Pons (tissue), 1 donor: ENCODE results near the gene DGKG.
A peak's percentile ranks its signal among the peaks of the same experiment; 100 is the strongest.

Source experiments
- DNase-seq: peaks from one replicate; pipeline ENCODE4 v3.0.0-alpha.2; 2016; ENCODE audit warnings: low spot score

DGKG gene

DNA sequence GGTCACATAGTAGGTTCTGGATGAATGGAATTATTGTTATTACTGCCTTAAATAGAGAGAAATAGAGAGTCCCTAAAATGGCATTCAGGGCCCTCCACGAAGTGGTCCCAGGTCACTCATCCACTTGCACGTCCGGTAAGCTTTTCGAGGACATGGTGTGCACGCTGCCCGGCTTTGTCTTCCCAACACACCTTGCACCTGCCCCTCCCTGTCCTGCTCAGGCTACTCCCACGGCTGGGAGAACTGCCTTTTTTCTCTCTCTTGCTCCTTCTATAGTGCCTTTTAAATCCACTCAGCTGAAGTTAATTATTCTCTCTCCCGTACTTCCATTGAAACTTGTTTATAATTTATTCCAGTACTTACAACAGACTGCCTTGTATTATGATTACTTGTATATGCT lies 5.6 kb upstream of the DGKG start:
- DNase-seq, result no peak

DNA sequence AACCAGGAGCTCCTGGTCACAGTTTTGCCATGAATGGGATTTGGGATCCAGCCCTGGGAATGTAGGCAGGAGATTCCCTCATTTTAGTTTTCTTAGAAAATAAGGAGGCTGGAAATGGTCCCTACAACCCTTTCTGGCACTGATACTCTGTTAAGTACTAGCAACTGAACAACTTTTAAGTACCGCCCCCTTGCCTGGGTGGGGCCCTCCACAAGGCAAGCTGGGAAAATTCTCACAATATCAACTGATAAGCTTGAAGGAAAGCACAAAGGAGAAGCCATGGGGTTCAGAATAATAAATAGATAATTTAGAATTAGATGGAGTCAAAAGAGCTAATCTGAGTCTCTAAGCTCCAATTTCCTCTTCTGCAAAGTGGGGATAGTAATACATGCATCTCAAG lies 4.2 kb upstream of the DGKG start:
- DNase-seq, result no peak

DNA sequence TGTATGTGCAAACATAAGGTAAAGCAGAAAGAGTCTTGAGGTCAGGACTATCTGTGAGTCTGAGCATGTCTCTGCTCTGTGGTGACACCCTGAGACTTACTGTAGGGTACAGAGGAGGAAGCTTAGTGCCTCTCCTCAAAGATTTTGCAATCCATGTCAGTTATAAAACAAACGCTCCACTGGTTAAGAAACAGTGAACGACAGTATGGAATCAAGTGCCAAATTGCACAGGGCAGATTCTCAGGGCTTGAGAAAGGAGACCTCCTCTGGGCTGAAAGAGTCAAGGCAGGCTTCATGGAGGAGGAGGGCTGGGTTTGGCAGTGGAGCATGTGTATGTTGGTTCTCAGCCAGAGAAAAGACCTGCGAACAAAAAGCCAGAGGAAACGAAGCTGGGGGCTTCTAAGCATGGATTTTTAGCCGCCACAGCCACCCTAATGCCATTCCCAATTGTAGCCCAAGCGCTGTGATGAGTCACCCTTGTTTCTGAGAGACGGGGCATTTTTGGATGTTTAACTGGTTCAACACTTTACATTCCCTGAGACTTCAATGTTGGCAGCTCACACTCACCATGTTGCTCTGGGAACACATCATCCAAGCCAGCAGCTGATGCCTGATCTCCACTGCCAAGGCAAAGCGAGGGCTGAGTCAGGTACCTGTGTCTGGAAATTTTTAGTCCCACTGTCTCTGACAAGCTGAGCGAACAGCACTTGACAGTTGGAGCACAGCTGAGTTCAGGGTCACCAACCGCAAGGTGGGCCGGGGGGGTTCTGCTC lies 3.4 kb upstream of the DGKG start:
- DNase-seq, result peak; percentile 56

DNA sequence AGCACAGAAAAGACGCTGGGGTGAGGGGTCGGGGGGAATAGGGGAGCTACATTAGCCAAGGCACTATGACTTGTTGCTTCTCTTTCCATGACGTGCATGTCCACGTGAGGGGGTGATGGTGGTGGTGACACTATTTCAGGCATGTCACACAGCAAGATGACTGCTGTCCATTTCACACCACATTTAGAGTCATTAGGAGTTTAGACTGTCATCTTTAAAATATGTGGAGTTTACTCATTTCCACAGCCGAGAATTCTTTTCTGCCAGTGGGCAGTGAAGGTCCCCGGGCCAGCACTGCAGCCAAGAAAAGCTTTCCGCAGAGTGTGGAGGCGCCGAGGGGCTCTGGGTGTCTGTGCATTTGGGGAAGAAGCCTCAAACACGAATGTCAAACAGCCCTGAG lies 954 bp upstream of the DGKG start:
- no peak for DNase-seq

DNA sequence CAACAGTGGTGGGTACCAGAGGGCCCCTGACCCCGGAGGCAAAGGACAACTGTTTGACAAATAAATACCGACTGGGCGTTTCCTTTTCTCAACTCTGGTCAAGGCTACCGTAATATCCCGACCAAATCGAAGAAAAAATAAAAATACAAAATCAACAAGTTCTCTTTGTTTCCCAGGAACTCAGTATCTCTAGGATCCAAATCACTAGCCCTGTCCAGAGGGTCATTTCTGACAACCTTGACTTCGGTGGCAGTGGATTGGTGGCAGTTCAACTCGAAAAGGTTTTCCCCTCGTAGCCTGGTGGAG lies 456 bp upstream of the DGKG start:
- no peak for DNase-seq

DNA sequence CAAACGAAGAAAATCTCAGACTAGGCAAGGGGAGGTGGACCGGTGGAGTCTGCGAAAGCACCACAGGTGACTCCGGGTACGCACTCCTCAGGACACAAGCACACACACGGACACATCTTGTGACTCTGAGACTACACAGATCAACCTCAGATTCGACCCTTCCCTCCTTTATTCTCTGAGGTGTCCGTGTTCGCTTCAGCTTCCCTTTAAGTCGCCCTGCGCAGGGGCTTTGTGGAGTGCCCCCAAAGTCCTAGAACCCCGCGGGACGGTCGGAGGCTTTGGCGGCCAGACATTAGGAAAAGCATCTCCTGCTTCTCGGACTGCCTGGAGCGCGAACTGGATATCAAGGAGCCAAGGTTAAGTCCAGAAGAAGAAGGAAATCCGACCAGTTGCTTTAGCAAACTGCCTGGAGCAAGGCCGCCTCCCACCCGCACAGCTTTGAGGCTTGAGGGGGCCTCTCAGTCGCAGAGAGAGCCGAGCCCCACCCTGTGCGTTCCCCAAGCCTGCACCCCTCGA lies 730 bp downstream of the DGKG start:
- DNase-seq, result no peak

DNA sequence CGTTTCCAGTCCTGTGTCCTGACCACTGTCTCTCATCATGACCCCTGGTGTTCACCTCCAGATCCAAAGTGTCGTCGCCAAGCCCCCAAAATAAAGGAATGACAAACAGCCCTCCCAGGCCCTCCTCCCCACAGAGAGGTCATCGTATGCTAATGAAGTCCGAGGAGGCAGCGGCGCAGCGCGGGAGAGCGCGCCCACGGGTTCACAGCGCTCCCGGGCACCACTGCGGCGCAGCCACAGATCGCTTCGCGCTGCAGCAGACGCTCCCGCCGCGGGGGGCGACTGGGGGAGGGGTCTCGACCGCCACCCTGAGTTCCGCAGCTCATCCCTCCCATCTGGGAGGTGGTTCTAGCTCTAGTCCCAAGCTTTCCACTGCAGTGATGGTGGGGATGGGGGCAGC lies 1.3 kb downstream of the DGKG start:
- no peak for DNase-seq

DNA sequence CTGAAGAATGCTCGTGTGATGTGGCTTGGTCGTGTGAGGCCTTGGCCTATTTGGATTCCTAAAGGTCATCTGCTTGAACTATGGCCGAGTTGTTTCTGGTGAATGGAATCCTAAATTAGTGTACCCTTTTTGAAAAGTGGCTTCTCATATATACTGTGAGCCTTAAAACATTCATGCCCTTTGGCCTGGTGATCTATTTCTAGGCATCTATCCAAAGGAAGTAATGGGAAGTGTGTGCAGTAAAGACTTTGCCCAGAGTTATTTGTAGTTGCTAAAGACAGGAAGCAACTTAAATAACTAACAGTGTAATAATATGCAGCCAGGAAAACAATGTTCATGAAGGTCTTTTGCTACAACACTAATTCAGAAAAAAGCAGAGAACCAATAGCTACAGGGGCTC lies 3.0 kb downstream of the DGKG start:
- DNase-seq, result no peak

DNA sequence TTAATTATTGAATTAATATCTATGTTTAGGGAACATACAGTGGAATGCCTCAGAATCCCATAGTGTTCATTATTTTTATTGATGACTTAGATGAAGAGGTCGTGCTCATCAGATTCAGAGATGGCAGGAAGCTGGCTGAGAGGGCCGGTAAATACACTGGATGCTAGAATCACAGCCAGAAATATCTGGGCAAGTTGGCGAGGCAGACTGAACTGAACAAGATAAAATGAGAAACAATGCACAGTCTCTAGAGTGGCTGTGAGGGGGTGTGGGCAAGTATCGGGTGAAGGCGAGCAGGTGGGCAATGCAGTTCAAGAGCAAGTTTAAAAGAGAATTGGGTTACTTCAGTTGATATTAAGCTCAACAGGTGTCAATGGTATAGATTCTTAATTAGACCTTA lies 5.9 kb downstream of the DGKG start:
- DNase-seq, result no peak

DNA sequence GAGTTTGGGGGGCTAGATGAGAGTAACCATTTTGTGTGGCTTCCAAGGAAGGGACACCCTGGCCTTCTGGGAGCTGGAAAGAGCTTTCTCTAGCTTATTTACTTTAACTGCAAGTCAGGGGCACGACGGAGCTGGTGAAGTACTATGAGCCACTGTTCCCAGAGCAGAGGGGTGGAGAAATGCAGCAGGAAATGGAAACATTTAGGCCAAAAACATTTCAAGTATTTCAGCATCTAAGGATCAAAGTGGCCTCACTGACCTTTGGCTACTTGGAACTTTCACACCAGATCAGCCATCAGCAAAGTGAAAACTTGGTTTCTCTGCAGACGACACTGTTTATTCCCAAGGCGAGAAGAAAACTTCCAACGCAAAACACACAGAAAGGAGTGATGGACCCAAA lies 7.9 kb downstream of the DGKG start:
- no peak for DNase-seq

DNA sequence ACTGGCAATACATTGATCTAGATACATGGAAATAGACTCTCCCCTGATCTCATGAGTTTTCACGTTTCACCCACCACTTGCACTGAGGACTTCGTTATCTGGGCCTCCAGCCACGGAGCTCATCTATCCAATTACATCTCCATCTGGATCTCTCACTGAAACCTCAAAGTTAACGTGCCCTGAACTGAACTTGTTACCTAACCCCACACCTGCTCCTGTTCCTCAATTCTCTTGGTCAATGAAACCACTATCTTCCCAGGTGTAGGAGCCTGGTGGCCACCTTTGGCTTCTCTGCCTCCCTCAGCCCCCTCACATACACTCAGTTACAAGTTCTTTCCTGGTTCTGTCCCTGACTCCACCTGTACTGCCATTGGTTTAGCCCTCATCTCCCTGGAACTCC lies 9.7 kb downstream of the DGKG start:
- DNase-seq, result no peak

DNA sequence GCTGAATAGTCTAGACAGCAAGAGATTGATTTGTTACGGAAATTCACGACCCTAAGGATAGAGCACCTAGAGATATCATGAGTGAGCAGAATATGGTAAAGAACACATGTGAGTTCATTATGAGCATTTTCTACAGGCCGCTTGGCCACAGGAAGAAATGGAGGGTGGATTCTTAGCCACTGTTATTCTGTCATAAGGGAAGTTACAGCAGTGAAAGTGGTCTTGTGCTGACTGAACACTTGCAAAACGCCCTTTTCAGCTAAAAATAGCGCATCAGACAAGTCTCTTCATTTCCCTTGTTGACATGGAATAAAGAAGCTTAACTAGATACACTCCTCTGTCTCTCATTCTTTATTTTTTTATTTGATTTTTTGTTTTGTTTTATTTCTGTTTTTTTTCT lies 19.8 kb downstream of the DGKG start:
- peak; percentile 76 for DNase-seq

DNA sequence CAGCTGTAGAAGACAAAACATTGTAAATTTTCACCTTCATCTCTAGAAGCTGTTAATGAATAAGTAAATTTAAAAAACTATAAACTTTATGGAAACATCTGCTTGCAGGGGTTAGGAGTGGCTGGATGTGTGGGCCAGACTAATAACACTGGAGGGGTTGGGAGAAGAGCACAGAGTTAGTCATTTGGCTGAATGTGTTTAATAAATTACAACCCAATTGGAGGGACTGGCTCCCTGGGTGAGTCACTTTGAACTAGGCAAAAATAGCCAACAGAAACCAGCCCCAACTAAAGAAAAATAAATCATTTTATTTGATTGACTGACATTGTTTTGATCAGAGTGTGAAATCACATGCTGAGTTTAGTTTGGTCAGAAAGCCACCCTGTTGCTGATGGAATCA lies 21.8 kb downstream of the DGKG start:
- DNase-seq, result no peak

DNA sequence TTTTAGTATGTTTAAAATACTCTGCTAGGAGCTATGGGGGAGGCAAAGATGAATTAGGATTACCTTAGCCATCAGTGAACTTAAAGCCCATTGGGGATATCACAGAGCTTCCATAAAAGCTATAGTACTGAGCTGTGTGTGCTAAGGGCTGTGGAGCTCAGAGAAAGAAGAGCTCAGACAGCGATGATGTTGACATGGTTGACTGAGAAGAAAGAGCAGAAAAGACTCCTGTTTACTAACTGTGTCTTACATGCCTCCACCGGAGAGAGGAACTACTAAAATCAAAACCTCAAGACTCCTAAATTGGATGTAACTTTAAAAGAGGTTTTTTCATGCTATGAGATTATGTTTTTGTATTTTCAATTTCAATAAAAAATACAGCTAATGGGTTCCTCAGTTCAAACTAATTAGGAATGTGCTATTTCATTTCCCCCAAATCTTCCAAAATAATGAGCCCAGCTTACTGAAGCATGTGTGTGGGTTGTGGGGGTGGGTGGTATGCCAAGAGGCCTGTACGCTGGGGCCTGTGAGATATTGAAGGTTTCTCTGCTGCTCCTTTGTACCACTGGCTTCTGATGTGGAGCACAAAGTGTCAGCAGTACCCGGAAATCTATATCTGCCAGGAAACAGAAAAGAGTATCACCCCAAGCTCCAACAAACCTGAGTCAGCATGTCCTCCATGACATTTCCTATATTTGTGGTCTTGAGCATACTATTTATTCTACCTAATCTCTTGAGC lies 22.7 kb downstream of the DGKG start:
- no peak for DNase-seq

DNA sequence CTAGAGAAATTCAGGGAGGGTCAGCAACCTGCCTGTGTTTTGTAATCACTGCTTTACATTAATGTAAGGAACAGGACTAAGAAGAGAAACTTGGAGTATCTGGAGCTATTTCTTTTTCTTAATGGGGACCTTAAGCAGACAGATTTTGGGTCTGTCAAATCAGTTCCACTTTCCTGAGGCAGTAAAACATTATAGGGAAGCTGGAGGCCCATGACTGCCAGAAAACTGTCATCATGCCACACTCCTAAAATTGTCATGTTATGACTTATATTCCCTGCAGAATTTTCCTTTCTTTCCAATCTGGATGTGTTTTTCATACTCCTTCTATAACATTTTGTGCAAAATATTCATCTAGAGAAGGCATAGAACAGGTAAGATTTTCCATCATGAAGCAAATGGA lies 28.8 kb downstream of the DGKG start:
- DNase-seq, result no peak

DNA sequence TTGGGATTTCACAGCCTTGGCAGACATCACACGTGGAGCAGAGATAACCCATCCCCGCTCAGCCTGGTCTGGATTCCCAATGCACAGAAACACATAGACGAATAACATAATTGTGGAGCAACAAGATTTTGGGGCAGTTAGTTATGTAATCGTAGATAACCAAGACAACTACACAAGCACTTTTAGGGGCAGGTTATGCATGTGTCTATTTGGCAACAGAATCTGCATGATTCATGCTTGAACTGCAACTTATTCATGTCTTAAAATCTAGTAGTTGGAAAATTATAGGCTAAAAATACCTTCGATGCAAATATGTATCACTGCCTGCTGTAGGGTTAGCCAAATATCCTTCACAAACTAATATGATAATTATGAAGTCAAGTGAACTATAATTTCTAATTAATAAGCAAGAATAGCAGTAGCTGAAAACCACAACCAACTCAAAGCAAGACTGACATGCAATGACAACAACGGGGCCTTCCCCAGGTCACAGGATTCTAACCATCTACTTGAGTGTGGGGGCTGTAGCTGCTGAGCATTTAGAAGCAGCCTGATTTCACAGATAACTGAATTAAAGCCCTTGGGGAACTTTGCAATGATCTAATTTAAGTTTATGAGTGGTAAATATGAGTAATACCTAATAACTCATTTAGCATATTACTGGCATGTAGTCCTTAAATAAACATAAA lies 31.1 kb downstream of the DGKG start:
- DNase-seq, result no peak

DNA sequence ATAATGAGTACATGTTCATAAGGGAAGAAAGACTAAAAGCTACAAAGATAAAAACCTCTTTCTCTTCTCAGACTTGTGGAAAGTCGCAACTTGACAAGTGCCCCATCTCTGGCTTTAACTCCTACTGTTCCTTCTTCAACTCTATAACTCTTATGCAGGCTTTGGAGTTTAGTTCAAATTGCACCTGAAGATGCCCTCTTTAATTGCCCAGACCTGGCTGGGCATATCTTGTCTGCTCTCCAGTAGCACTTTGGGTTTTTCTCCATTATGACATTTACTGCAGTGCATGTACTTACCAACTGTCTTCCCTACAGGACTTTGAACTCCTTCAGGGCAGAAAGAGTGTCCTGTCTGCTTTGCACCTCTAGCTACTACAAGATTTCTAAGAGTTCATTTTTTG lies 32.4 kb downstream of the DGKG start:
- DNase-seq, result no peak

DNA sequence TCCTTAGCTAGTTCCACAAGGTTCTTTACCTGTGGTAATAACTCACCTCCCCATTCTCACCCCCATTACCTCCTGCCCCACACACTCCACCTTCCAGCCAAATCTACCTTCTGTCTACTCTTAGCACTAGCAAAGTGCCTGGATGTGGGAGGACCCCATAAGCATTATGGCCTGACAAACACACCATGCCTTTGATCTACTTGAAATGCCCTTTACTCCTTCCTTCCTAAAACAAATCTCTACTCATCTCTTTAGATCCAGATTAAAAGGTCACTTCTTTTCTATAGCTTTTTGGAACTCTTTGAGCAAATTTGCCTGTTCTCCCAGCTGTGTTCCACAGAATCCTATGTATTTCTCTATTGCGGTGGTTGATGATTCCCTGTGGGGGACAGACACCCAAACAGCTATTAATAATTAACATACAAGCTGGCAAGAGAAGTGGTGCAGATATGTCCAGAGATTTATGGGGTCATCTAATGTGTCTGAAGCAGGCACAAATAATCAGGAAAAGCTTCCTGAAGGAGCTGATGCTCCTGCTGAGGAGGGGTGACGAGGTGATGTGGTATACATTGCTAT lies 34.0 kb downstream of the DGKG start:
- DNase-seq, result no peak

DNA sequence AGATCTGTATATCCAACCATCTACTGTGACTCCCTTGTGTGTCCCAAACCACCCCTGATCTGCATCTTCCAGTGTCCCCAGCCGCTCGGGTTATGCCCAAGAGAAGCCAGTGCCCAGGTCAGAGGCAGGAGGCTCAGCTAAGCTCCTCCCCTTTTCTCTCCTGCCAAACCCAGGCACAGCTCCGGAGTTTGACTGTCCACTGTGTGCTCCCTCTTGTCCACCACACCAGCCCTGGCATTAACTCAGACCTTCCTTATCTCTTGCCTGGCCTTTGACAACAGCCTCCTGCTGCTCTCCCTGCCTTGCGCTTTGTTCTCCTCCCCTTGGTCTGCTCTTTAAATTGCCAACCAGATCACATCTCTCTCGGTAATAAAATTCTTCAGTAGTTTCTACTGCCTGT lies 39.3 kb downstream of the DGKG start:
- DNase-seq, result no peak

DNA sequence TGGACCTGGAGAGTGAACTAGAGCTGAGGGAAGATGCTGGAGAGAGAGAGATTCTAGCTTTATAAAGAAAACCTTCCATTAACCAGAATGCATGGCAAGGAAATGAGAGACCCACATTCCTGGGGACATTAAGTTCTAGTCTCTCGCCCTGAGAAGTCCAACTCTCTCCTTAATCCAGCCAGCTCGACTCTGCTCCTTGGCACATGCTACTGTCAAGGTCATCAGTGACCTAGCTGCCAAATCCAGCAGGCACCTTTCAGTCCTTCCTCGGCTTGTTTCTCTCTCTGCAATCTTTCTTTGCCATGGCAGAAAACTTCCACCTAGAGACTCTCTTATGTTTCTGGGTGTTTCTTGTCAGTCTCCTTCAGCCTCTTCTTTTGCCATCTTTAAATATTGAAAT lies 40.3 kb downstream of the DGKG start:
- DNase-seq, result no peak

DNA sequence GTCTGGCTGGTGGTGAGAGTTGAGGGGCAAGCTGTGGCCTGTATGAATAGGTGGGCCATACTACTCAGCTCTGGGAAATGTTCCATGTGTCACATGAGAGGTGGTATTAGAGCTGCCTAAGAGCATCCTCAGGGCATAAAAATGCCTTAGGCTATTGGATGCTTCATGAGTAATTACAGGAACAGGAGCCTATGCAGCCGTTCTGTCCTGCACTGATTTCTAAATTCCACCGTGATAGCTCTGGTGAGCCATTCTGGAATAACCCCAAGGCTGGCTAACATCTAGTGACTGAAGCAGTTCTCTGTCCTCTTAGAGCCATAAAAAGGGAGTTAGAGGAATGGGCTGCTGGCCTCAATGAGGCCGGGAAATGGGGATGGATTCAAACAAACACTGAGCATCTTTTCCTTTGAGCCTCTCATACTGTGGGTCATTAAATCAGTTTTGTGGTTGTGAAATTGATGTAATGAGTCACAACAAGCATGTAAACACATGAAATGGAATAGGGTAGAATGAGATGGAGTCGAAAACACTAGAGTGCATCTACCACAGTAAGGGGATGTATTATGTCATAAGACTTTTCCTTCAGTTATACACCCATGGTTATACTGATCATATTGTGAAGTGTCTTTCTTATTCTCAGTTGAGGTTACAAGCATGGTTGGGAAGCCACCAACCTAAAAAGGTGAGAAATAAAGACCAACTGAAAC lies 41.0 kb downstream of the DGKG start:
- DNase-seq, result no peak

DNA sequence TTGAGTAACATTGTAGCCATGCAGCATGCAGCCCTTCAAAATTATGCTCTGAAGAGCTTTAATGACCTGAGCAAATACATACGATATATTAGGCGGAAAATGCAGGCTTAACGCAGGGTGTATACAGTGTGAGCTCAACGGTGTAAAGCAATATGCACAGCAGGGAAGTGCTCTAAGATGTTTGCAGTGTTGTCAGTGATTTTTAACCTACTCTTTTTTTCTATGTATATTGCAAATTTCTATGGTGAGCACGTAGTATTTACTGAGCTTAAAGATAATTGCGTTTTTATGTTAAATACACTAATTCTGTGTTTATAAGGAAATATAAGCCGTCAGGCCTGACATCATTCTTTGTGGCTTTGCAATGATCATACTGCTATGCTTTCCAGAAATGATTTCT lies 42.1 kb downstream of the DGKG start:
- DNase-seq, result no peak
